NCI-H748 treated with DMSO at 0.1 percent for 48 hours (cell line): ENCODE measurements around the gene MYO1E.
"Not testable (repeated sequence)": the region's sequence is repeated elsewhere in the genome, so short reads cannot be mapped to it uniquely, and the experiment has no call there.

ENCODE experiments used
- DNase-seq: peaks from one replicate; lab custom pipeline; 2025; lab: John Stamatoyannopoulos, UW

MYO1E gene

DNA sequence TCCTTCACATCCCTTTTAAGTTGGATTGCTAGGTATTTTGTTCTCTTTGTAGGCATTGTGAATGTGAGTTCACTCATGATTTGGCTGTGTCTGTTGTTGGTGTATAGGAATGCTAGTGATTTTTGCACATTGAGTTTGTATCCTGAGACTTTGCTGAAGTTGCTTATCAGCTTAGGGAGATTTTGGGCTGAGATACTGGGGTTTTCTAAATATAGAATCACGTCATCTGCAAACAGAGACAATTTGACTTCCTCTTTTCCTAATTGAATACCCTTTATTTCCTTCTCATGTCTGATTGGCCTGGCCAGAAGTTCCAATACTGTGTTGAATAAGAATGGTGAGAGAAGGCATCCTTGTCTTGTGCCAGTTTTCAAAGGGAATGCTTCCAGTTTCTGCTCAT, 245.4 kb downstream of the MYO1E start:
- not testable (repeated sequence) for DNase-seq

DNA sequence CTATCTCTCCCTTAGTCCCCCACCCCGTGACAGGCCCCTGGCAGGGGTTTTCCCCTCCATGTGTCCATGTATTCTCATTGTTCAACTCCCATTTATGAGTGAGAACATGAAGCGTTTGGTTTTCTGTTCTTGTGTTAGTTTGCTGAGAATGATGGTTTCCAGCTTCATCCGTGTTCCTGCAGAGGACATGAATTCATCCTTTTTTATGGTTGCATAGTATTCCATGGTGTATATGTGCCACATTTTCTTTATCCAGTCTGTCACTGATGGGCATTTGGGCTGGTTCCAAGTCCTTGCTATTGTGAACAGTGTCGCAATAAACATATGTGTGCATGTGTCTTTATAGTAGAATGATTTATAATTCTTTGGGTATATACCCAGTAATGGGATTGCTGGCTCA, 247.0 kb downstream of the MYO1E start:
- DNase-seq = not testable (repeated sequence)

DNA sequence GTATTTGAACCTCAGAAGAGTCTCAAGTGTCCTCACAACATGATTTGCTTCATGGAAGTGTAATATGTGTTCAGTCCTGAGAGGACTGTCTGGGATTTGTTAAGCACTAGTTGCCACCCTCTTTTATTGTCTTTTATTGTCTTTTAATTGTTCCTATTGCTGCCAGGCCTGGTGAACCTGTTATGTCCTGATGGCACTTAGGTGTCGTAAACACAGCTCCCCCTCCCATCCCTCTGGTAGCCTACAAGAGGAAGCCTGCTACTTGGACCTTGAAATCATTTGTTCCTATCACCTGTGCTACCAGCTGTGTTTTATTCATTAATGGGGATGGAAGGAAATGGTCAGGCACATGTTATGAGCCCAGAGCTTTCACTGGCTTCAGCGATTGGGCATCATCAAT, 248.4 kb downstream of the MYO1E start:
- DNase-seq = no peak

DNA sequence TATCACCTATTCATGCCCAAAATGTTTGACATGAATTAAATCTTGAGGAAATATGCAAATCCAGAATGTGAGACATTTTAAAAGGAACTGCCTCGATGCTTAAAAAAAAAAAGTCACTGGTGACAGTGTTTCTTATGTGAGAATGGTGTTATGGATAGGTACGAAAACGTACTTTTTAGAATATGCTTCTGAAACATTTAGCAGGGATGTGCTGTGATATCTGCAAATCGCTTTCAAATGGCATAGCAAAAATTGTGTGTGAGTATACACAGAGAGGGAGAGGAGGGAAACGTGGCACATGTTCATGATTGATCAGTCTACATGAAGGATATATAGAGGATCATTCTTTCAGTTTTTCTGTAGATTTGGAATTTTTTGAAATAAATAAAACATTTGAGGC, 251.7 kb downstream of the MYO1E start:
- DNase-seq = no peak

DNA sequence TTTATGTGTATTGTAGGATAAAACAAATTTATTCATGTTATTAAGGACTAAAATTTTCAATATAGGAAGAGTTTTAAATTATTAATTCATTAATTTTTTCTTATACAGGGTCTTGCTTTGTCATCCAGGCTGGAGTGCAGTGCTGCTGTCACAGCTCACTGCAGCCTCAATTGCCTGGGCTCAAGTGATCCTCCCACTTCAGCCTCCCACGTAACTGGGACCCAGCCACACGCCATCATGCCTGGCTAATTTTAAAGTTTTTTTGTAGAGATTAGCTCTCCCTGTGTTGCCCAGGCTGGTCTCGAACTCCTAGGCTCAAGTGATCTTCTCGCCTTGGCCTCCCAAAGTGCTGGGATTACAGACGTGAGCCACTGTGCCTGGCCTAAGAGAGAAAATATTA, 253.0 kb downstream of the MYO1E start:
- DNase-seq = no peak

DNA sequence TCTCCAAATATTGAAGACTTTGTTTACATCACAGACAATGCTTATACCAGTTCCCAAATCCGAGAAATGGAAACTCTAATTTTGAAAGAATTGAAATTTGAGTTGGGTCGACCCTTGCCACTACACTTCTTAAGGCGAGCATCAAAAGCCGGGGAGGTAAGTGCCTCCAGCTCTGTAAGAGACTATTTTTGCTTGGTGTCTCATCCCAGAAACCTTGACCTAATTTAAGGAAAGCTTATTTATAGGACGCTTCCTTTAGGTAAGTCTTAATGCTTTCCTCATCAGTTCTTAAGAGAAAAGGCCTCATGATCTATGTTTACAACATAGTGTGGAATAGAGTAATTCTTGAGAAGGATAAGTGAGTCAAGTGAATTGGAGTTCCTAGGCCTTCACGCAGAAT, 255.9 kb downstream of the MYO1E start:
- DNase-seq = no peak

DNA sequence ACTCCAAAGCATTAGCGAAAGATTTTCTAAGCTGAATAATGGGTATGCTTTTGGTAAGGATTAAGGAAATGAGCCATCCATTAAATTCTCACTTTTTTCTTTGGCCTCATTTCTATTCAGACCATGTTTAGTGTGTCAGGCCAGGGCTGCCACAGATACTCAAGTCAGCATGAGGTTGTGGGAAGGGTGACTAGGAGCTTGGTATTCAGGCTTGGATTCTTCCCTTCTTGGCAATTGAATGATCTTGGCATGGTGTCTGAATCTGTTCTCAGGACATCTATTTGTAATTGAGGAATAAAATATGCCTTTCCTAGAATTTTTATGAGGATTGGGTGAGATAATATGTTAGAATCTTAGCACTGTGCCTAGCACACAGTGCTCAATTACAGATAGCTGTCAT, 256.5 kb downstream of the MYO1E start:
- no peak for DNase-seq

DNA sequence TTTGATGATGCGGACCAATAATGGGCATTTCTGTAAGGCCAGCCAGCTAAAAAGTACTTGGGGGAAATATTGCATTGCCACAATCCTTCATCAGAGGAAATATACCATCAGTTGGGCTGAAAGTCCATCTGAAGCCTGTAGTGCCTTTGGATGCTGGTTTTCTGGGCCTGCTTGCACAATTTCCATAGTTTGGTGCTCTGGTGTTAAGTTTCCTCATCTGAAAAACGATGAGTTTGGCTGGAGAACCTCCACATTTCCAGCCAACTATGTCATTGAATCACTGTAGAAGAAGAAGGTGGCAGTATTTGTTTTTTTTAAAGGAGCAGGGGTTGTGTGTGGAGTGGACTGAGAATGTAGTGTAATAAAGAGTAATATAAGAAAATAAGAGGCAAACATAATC, 257.6 kb downstream of the MYO1E start:
- no peak for DNase-seq

DNA sequence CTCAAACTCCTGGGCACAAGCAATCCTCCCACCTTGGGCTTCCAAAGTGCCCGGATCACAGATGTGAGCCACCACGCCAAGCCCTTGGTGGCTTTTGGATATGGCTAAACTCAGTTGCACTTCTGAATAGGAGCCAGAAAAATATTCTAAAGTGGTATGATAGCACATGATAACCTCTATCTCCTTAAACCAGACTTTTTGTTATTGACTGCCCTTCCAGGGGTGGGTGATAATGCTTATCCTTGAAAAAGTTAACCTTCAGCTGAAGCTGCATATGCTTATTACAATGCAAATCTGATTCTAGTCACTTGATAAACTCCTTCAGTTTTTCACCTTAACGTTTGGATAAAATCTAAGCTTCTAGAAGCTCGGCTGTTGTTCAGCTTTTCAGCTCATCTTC, 261.4 kb downstream of the MYO1E start:
- DNase-seq = no peak

DNA sequence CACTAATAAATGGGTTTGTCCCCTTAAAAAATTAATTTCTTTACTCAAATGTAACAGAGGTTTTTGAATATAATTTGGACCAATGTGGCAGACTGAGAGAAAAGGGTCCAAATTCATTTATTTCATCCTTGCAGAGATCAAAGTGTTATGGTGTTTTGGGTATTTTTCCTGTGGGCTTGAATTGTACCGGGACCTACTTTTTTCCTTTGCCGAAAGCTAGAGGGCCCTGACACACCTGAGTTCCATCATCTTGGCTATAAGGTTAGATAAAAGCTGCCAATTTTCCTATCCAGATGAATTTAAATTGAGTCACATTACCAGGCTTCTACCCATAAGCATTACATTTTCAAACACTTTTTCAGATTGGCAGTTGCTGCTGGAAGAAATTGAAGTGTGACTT, 266.8 kb downstream of the MYO1E start:
- no peak for DNase-seq

DNA sequence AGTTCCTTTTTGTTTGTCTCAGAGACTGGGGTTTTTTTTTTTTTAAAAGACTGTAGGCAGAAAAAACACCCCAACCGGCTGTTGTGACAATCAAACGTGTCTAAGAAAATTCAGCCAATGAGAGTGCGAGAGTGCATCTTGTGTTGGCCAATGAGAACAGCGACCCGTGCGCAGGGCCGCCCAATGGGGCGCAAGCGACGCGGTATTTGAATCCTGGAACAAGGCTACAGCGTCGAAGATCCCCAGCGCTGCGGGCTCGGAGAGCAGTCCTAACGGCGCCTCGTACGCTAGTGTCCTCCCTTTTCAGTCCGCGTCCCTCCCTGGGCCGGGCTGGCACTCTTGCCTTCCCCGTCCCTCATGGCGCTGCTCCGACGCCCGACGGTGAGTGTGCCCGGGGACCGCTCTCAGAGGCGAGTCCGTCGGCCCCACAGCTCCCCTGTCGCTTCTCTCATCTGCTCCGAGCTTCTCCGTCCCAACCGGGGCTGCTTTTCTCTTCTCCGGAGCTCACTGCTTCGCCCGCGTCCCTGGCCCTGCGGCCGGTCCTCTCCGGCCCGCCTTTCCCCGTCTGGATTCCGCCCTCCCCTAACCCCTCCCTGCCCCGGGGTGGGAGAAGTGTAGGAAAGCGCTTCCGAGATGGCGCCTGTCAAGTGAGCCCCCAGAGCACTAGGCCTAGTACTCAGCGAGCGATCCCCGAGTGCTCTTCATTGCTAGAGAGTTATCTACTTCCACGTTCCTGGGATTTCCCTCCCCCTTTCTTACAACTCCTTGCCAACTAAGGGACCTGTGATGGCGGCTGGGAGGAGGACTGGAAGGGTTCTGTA, 267.5 kb downstream of the MYO1E start, which contains the start of gene CCNB2:
CCNB2 (plus strand) TSS at position 235 of the 821 bp plus-strand sequence; CDS start at position 358, 123 bp downstream.
- peak; percentile 79 for DNase-seq

DNA sequence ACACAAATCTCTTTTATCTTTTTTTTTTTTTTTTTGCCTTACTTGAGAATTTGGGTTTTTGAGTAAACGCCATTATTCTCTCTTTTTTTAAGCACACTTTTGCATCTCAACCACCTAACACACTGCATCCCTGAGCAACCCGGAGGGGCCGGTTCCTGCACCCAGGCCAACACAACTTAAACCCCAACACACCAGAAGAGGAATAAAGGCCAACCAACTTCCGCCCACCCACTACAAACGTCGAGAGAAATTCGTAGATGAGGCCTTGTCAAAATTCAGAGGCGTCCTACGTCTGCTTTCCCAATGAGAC, 268.1 kb downstream of the MYO1E start:
- DNase-seq = no peak

DNA sequence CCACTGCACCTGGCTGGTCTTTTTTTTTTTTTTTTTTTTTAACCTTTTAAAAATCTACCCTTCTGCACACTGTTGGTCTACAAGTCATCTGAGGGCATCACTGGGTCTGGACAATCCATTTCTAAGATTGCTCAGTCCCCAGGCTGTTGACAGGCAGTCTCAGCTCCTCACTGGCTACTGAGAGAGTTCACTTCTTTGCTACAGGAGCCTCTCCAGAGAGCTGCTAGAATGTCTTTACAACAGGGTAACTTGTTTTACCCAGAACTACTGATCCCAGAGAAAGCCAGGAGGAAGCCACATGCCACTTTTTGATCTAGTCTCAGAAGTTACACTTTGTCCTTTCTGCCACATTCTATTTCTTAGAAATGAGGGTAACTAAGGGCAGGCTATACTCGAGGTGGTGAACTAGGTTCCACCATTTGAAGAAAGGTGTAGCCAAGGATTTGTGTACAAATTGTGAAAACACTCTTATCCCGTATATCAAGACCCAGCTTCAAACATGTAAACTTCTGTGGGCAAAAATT, 273.4 kb downstream of the MYO1E start:
- no peak for DNase-seq

DNA sequence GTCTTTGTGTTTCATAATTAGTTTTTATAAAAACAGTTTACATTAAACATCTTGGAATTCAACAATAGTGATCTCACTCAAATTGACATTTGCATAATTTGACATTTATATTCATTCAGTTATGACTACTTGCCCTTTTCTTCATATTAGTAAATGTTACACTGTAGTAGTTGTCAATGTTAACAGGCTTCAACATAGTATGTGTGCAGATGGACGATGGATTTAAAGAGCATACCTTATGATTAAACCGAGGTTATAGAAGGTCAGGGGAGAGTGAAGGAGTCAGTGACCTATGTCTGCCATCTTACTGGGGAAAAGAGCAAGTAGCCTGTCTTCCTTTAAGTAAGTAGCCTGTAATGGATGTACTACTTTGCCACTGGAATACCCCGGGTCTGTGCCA, 276.2 kb downstream of the MYO1E start:
- no peak for DNase-seq

DNA sequence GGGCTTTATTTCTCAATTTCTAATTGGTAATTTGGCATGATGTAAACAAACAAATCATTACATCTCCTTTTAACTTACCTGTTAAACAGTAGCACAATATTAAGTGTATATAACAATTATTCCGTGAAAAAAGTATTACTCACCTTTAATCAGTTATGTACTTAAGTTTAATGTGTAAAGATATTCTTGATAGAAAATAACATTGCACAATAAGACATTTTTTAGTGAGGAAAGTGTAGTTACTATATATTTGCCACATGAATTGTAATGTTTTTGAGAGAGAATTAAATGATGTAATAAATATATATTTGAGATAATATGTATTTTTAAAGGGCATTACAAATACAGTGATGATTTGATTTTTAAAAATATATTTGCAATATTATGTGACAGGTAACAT, 278.6 kb downstream of the MYO1E start:
- no peak for DNase-seq

DNA sequence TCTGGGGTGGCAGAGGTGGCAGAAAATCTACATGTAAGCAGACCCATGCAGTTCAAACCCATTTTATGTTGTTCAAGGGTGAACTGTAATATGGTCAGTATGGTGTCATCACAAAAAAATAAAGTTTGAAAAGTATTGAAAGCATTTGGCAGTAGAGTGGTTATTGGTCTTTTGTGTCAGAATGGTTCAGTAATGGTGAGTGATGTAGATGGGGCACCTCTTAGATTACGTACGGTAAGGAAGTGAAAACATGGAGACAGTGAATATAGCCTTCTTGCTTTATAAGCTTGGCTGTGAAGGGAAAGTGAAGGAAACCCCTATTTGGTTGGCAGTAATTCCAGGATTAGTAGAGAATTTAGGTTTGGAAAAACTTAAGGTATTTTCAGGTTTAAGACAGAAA, 284.9 kb downstream of the MYO1E start:
- no peak for DNase-seq
